Measurements from ENCODE around the gene POU2F3. TPM values are rescaled to one million over a fixed set of nuclear protein-coding genes. Genes with fewer than 3 reads are reported as not detected.

The POU2F3 gene
- total and polyA plus RNA-seq, 8 donors = 0.12 to 2.6 (median 0.25) TPM

DNA sequence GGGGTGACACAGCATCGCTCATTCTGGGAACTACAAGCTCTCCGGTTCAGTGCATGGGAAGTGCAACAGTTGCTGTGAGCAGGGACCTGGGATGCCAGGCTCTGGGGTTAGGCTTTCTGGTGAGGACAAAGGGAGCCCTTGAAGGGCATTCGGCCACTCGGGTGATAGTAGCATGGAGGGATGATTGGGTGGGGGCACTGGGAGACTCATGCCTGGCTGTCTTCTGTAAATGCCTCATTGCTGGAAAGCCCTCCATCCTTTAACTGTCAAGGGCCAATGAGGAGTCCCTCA is 19.2 kb upstream of the POU2F3 start:
- H3K36me3 ChIP-seq = no peaks in the 10 kb centered on the region
- DNase-seq (peak in 2 of 6 donors; percentile 26 to 46), FAIRE-seq (no peak), ATAC-seq (peak in 3 of 4 donors; percentile 19 to 48 (median 30))
- peaks cover 19 to 35% (median 28%) of the 10 kb centered on the region in 3 donors for H3K4me1 ChIP-seq
- TF ChIP-seq, protein P1, sequence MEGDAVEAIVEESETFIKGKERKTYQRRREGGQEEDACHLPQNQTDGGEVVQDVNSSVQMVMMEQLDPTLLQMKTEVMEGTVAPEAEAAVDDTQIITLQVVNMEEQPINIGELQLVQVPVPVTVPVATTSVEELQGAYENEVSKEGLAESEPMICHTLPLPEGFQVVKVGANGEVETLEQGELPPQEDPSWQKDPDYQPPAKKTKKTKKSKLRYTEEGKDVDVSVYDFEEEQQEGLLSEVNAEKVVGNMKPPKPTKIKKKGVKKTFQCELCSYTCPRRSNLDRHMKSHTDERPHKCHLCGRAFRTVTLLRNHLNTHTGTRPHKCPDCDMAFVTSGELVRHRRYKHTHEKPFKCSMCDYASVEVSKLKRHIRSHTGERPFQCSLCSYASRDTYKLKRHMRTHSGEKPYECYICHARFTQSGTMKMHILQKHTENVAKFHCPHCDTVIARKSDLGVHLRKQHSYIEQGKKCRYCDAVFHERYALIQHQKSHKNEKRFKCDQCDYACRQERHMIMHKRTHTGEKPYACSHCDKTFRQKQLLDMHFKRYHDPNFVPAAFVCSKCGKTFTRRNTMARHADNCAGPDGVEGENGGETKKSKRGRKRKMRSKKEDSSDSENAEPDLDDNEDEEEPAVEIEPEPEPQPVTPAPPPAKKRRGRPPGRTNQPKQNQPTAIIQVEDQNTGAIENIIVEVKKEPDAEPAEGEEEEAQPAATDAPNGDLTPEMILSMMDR (IDR thresholded peaks at IDR 0.05) = no peak
- peak overlapping the region in 3 of 4 donors; percentile 22 to 23 (median 22) for H3K27ac ChIP-seq
- H3K4me3 ChIP-seq = no peak overlapping the region
- 35 to 40% methylated on average over 4 of the region's 4 CpGs for WGBS, 2 donors
- intact Hi-C loops (cut with DNase I) = loop anchor here in 1 of 3 donors (10.0 kb wide), 1 partner anchor 46 kb away; no protein-coding TSS in a partner anchor
- no peaks in the 10 kb centered on the region for H3K27me3 ChIP-seq
- no peaks in the 10 kb centered on the region for H3K9me3 ChIP-seq

DNA sequence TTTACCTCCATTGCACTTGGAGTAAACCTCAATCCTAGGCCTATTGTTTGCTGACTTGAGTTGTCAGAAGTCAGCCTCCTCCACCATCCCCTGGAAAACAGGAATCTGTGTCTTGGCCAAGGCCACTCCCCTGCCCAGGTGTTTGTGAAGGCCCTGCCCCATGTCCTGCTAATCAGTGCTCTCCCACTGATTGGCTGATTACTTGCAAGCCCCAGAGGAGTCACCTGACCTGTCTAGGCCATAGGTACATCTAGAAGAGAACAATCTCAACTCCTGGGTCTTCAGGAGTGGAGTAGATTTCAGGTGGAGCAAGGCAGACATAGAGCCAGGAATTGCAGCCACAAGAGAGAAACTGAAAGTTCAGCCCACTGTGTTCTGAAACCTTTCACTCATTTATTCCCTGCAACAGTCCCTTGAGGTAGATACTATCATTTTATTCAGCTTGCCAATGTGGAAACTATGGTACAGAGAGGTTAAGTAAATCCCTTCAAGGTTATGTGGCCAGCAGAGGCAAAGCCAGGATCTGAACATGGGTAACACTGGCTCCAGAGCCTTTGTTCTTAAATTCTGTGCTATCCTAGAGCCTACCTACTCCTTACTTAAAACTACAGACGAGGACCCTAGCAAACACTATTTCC is 18.7 kb upstream of the POU2F3 start:
- H3K9me3 ChIP-seq = no peaks in the 10 kb centered on the region
- no peaks in the 10 kb centered on the region for H3K27me3 ChIP-seq
- peaks cover 19 to 30% (median 28%) of the 10 kb centered on the region in 3 donors for H3K4me1 ChIP-seq
- DNase-seq (peak in 3 of 6 donors; percentile 50 to 61 (median 53)), ATAC-seq (peak; percentile 24 to 83 (median 68)), FAIRE-seq (no peak)
- TF ChIP-seq, protein P1 (IDR thresholded peaks at IDR 0.05) = no peak
- no peaks in the 10 kb centered on the region for H3K36me3 ChIP-seq
- H3K4me3 ChIP-seq = no peak overlapping the region
- intact Hi-C loops (cut with DNase I) = loop anchor here in 1 of 3 donors (10.0 kb wide), 1 partner anchor 46 kb away; no protein-coding TSS in a partner anchor
- H3K27ac ChIP-seq = peak overlapping the region in 2 of 4 donors; percentile 22 to 23
- 78 to 95% methylated on average over 1 of the region's 1 CpG for WGBS, 2 donors

DNA sequence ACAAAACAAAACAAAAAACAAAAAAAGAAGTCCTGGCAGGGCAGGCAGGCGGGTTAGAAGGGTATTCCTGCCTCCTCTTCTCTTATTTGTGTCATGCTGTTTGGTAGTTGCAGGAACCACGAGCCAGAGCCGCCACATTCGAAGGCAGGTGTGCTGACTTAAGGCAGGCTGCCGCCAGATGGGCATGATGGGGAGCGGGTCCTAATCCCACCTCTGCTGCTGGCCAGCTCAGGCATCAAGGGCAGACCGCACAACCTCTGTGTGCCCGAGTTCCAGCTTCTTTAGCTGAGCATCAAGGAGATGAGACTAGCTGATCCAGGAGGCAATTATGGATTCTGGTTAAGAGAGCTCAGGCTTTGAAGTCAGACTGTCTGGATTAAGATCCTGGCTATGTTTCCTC is 17.0 kb upstream of the POU2F3 start:
- Histone ChIP-seq H3K4me3 (no peak overlapping the region), H3K4me1 (peaks cover 17 to 28% (median 26%) of the 10 kb centered on the region in 3 donors), H3K9me3 (no peaks in the 10 kb centered on the region), H3K36me3 (no peaks in the 10 kb centered on the region), H3K27me3 (no peaks in the 10 kb centered on the region), H3K27ac (no peak overlapping the region)
- intact Hi-C loops (cut with DNase I) = loop anchor here in 1 of 3 donors (10.0 kb wide), 1 partner anchor 48 kb away; no protein-coding TSS in a partner anchor
- DNase-seq (peak in 1 of 6 donors; percentile 9), FAIRE-seq (no peak), ATAC-seq (no peak)
- TF ChIP-seq, protein P1 (IDR thresholded peaks at IDR 0.05) = no peak
- 83 to 85% methylated on average over 8 of the region's 8 CpGs for WGBS, 2 donors

DNA sequence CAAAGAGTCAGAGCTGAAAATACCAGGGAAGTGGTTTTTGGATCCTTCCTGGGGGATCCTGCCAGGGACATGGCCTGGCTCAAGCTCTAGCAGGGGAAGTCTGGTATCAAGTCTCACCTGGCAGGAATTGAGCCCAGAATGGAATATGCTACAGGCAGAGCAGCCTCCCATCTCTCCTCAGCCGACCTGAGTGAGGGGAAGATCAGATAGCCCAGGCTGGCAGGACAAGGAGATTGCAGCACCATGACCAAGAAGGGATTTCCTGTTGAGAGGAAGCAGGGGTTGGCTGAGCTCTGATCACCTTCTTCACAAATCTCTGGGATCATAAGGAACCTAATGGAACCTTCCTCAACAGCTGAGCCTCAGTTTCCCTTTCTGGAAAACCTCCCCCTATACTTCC is 16.1 kb upstream of the POU2F3 start:
- Histone ChIP-seq H3K36me3 (no peaks in the 10 kb centered on the region), H3K4me3 (no peak overlapping the region), H3K27ac (no peak overlapping the region), H3K9me3 (no peaks in the 10 kb centered on the region), H3K27me3 (no peaks in the 10 kb centered on the region), H3K4me1 (peaks cover 11 to 19% (median 18%) of the 10 kb centered on the region in 3 donors)
- WGBS, 2 donors = 13 to 15% methylated on average over 1 of the region's 1 CpG
- DNase-seq (no peak), ATAC-seq (no peak), FAIRE-seq (no peak)
- intact Hi-C loops (cut with DNase I) = loop anchor here in 1 of 3 donors (10.0 kb wide), 1 partner anchor 49 kb away; no protein-coding TSS in a partner anchor
- TF ChIP-seq, protein P1 (IDR thresholded peaks at IDR 0.05) = no peak

DNA sequence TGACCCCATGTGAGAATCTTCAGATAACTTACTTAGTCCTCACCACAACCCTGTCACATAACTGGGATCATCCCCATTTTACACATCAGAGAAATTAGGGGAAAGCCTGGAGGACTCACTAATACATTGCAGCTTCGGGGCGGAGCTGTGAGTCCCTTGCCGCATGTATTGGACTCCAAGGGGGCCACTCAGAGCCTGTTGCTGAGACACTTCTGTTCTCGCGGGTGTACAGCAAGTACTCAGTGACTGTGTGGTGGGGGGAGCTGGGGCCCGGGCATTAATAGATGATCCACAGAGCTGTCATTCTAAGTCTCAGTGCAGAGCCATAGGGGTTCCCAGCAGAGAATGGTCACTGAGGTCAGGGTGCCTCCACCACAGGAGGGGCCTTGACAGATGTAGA is 15.6 kb upstream of the POU2F3 start:
- no peak for FAIRE-seq

More for the DNA sequence above, 15.6 kb upstream of the POU2F3 start:
- H3K4me1 ChIP-seq = peaks cover 11 to 18% (median 15%) of the 10 kb centered on the region in 3 donors
- intact Hi-C loops (cut with DNase I) = loop anchor here in 1 of 3 donors (10.0 kb wide), 1 partner anchor 50 kb away; no protein-coding TSS in a partner anchor
- H3K36me3 ChIP-seq = no peaks in the 10 kb centered on the region
- H3K9me3 ChIP-seq = no peaks in the 10 kb centered on the region
- no peak overlapping the region for H3K27ac ChIP-seq
- 79 to 84% methylated on average over 6 of the region's 6 CpGs for WGBS, 2 donors
- ATAC-seq (no peak), DNase-seq (no peak)
- TF ChIP-seq, protein P1 (IDR thresholded peaks at IDR 0.05) = no peak
- H3K4me3 ChIP-seq = no peak overlapping the region
- H3K27me3 ChIP-seq = no peaks in the 10 kb centered on the region

All from pancreas (tissue), 10 donors.